NCI-H2081 treated with DMSO at 0.1 percent for 48 hours (cell line): ENCODE data around the gene PGD.
"Not testable (repeated sequence)": the region's sequence is repeated elsewhere in the genome, so short reads cannot be mapped to it uniquely, and the experiment has no call there.

Experiments
- DNase-seq: peaks from one replicate; lab custom pipeline; 2025; lab: John Stamatoyannopoulos, UW

Gene PGD

GRCh38 chr1:10398734-10399443 lies at the start of gene PGD:
Gene PGD (plus strand): TSS chr1:10399064. CDS start chr1:10399118, 54 bp downstream.
- DNase-seq = peak; percentile 89

DNA sequence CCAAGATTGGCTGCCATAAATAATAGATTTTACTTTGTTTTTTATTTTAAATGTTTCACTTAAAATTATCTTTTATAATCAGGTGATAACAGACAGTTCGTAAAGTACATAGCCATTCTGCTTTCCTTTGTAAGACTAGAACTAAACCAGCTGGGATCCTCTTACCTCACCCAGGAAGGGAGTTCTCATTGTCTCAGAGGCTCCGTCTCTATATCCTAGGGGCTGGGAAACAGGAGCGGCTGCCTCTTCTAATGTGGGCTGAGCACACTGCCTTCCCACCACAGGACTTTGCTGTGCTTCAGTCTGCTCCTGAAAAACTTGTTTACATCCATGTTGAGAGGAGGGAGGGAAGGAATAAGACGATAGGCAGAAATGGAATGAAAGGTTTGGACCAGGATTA lies 45.6 kb upstream of the PGD start:
- DNase-seq = no peak

- no peak for DNase-seq
Measured at GRCh38 chr1:10353693-10354092, 45.2 kb upstream of the PGD start.

DNA sequence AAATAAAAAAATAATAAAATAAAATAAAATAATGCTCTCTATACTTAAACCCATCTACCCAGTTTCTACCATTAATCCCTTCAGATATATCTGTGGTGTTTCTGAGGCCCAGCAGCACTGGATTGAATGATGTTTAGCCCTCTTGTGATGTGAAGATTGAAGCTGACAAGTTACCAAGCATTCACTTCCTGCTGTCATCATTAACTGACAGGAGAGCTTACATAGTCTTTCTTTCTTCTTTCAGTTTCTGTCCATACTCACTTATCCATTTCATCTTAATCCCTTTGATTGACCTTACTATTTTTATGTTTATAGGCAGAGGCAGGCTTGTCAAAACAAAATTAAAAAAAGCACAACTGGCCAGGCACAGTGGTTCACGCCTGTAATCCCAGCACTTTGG lies 38.8 kb upstream of the PGD start:
- DNase-seq = no peak

GRCh38 chr1:10361515-10361914 lies 37.3 kb upstream of the PGD start:
- no peak for DNase-seq

DNA sequence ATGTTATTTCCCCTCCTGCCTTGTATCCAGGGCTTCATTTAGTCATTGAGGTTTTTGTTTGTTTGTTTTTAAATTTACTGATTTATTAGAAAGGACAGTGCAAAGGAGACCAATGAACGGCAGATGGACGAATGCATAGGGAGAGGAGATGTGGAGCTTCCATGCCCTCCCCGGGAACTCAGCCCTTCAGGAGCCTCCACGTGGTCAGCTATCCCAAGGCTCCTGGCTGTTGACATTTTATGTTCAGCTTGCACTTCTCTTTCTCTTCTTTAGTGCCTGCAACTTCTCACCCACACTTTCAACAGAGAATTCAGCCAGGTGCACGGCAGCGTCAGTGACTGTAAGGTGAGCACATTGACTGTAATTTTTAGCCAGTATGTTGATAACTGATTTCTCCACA lies 30.7 kb upstream of the PGD start:
- no peak for DNase-seq

DNA sequence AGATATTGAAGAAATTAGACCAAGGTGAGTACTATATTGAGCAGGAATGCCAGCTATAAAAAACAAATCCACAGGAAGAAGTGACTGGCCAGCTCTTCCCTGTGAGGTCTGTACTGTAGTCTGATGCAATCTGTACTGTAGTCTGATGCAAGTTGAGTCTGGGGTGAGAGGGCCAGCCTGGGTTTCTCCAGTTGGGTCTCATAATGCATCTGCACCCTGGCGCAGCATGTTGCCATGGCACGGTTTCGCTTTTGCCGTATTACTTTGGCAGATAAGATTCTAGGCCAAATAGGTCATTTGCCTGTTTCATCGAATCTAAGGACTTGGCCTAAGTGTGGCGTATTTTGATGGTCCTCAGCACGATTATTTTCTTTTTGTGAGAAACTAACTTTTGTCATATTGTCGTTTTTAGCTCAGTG lies 24.4 kb upstream of the PGD start:
- no peak for DNase-seq

DNA sequence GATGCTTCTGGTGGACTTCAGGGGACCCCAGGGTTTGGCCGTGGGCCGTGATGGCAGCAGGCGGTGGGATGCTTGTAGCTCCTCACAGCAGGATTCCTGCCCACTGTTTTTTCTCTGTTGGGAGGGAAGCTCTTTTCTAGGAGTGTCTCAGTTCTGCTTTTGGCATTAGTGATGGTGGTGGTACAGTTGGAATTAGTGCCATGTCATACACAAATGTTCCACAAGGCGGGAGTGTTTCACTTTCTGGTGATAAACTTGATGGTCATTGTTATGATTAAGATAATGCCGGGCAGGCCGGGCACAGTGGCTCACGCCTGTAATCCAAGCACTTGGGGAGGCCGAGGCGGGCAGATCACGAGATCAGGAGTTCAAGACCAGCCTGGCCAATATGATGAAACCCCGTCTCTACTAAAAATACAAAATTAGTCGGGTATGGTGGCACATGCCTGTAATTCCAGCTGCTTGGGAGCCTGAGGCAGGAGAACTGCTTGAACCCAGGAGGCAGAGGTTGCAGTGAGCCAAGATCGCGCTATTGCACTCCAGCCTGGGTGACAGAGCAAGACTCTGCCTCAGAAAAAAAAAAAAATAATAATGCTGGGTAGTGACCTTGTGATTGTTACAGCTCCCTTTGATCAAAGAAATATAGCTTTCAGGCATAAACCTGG lies 21.4 kb upstream of the PGD start:
- not testable (repeated sequence) for DNase-seq

- DNase-seq = no peak
Measured at GRCh38 chr1:10378081-10378841, 20.6 kb upstream of the PGD start.

- DNase-seq = no peak
Measured at GRCh38 chr1:10379101-10379620, 19.7 kb upstream of the PGD start.

DNA sequence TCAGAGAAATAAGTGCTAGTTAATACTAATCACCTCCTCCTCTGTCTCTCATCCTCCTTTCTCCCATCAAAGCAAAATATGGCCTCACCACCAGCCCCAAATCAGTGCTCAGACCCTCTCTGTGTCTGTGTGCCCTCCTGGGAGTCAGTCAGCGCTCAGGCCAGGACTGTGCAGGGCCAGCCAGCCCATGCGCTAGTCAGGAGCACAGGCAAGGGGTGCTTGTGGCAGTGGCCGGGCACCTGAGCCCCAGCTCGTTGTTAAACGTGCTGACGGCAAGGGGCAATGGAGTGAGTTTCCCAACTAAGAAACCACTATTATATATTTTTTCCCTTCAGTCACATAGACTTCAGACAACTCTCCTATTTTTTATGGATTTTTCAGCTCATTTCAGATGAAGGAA lies 19.2 kb upstream of the PGD start:
- no peak for DNase-seq

DNA sequence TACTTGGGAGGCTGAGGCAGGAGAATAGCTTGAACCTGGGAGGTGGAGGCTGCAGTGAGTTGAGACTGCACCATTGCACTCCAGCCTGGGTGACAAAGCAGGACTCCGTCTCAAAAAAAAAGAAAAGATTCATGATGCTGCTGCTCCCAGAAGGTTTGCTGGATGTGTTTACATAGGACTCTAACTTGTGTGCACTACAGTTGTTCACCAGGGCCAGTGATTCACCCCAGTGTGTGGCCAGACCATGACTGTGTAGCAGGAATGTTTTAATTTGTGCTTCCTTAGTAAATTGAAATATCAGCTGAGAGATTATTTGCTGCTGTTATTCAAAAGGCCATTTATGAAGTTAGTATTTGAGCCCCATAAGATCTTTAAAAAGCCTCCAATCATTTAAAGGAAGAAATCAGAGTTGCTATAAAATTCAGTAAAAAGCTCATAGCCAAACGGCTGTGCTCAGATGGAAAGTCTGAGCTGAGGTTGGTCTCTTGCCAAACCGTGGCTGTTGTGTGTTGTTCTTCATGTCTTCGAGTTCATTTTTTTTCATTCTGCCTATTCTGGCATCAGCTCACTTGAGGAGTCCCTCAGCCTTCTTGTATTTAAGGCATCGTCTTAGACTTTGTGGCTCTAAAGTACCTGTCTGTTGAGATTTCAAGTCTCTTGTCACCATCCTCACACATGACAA lies 18.1 kb upstream of the PGD start:
- no peak for DNase-seq

DNA sequence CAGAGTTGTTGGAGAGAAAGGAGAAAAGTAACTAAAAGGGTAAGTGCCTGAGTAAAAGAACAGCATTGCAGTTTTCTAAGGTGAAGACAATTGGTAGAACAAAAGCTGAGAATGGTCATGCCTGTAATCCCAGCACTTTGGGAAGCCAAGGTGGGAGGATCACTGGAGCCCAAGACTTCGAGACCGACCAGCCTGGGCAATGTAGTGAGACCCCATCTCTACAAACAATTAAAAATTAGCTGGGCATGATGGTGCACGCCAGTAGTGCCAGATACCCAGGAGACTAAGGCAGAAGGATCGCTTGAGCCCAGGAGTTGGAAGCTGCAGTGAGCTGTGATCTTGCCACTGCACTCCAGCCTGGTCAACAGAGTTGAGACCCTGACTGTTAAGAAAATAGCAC lies 15.2 kb upstream of the PGD start:
- no peak for DNase-seq

DNA sequence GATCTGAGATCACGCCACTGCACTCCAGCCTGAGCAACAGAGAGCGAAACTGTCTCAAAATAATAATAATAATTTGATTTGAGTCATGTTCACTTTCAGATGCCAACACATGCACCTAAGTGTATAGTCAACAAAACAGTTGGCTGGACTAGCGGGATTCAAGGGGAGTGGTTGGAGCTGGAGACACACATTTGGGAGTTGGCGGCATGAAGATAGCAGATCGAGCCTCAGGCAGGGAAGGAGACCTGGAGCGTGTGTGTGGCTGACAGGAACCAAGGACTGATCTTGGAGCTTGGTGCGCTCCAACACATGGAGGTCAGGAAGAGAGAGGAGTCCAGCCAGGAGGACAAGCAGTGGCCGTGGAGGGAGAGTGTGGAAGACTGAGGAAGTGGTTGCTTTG lies 14.6 kb upstream of the PGD start:
- no peak for DNase-seq

GRCh38 chr1:10386761-10387676 lies 11.8 kb upstream of the PGD start:
- no peak for DNase-seq

- no peak for DNase-seq
Measured at GRCh38 chr1:10387677-10388386, 11.0 kb upstream of the PGD start.

DNA sequence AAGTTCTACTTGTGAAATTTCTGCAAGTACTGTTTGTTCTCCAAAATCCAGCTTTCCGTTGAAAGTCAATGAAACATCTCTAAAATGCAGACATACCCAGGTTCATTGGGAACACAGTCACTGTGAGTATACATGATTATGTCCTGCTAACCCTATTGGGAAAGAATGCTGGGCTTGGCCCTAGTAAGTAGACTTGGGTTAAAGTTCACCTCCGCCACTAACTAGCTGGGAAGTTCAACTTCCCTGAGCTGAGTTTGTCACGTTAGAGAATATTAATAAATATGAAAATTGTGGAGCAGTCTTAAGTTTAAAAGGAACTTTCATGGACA lies 10.5 kb upstream of the PGD start:
- DNase-seq = no peak

DNA sequence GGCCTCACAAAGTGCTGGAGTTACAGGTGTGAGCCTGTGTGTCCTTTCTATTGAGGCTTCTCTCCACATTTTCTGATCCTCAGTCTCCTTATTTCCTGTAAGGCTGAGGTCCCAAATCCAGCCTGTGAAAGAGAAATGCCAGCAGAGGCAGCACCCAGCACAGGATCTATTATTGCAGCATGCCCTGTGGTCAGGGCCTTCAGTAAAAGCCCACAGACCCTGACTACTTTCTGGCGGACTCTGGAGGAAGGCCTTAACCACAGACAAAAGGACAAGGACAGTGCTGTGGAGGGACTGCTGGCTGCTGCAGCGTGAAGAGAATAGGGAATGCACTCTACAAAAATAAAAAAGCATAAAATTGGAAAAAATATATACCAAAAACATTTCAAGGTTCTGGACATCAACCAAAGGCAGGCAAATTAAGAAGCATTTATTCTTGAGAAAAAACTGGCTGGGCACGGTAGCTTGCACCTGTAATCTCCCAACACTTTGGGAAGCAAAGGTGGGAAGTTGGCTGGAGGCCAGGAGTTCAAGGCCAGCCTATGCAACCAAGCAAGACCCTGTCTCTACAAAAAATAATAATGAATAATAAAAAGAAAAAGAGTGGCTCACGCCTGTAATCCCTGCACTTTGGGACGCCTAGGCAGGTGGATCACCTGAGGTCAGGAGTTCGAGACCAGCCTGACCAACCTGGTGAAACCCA lies 9.4 kb upstream of the PGD start:
- DNase-seq = no peak

DNA sequence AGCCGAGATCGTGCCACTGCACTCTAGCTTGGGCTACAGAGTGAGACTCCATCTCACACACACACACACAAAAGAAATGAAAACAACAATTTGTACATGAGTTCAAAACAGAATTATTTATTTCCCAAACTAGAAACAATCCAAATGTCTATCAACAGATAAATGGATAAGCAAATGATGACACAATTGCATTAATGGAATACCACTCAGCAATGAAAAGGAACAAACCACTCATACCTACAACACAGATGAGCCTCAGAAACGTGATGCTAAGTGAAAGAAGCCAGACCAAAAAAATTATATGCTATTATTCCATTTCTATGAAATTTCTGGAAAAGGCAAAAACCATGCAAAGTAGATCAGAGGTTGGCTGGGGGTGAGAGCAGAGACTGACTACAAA lies 2.0 kb upstream of the PGD start:
- no peak for DNase-seq

GRCh38 chr1:10398278-10398733 lies 558 bp upstream of the PGD start:
- DNase-seq = no peak
